Measurements from ENCODE around the gene PTPN1. TPM values are rescaled to one million over a fixed set of nuclear protein-coding genes. Genes with fewer than 3 reads are reported as not detected.

The PTPN1 gene
- total and polyA plus RNA-seq, 4 donors, result 51.4 to 80.4 (median 64.7) TPM

- H3K27ac ChIP-seq (ENCODE audit: low read depth in 1 of 2, low read length in 1 of 2), result peak overlapping the region in 1 of 2 donors; percentile 90
- H3K9ac ChIP-seq (ENCODE audit: insufficient read depth in 1 of 2, low read length in 2 of 2), result no peak overlapping the region
- DNase-seq, result no peak
- peak; percentile 64 for ATAC-seq (ENCODE audit: insufficient read depth, low FRiP score)
- H3K9me3 ChIP-seq (ENCODE audit: control insufficient read depth in 4 of 4, insufficient read depth in 3 of 4, low read length in 3 of 4), result no peaks in the 10 kb centered on the region
- H3K27me3 ChIP-seq (ENCODE audit: control insufficient read depth in 3 of 3, insufficient read depth in 3 of 3, low read length in 2 of 3), result no peaks in the 10 kb centered on the region
- TF ChIP-seq, protein P1, sequence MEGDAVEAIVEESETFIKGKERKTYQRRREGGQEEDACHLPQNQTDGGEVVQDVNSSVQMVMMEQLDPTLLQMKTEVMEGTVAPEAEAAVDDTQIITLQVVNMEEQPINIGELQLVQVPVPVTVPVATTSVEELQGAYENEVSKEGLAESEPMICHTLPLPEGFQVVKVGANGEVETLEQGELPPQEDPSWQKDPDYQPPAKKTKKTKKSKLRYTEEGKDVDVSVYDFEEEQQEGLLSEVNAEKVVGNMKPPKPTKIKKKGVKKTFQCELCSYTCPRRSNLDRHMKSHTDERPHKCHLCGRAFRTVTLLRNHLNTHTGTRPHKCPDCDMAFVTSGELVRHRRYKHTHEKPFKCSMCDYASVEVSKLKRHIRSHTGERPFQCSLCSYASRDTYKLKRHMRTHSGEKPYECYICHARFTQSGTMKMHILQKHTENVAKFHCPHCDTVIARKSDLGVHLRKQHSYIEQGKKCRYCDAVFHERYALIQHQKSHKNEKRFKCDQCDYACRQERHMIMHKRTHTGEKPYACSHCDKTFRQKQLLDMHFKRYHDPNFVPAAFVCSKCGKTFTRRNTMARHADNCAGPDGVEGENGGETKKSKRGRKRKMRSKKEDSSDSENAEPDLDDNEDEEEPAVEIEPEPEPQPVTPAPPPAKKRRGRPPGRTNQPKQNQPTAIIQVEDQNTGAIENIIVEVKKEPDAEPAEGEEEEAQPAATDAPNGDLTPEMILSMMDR (IDR thresholded peaks at IDR 0.05; ENCODE audit: control extremely low read depth, extremely low read depth), result no peak
- H3K36me3 ChIP-seq (ENCODE audit: control insufficient read depth in 4 of 4, insufficient read depth in 4 of 4, low read length in 4 of 4), result peaks cover 0 to 25% (median 18%) of the 10 kb centered on the region in 4 donors
- 67 to 84% methylated on average over 7 of the region's 7 CpGs for WGBS, 2 donors
- no peak overlapping the region for H3K4me3 ChIP-seq
- peaks cover 0 to 20% (median 7%) of the 10 kb centered on the region in 5 donors for H3K4me1 ChIP-seq (ENCODE audit: control insufficient read depth in 5 of 5, insufficient read depth in 5 of 5, low read length in 5 of 5)
Observed at GRCh38 chr20:50562262-50562701, 52.1 kb downstream of the PTPN1 start.

GRCh38 chr20:50563133-50563944, 53.2 kb downstream of the PTPN1 start:
- Histone ChIP-seq H3K27ac (ENCODE audit: low read depth in 1 of 2, low read length in 1 of 2) (peak overlapping the region in 1 of 2 donors; percentile 75), H3K36me3 (ENCODE audit: control insufficient read depth in 4 of 4, insufficient read depth in 4 of 4, low read length in 4 of 4) (peaks cover 0 to 32% (median 20%) of the 10 kb centered on the region in 4 donors), H3K4me3 (no peak overlapping the region), H3K27me3 (ENCODE audit: control insufficient read depth in 3 of 3, insufficient read depth in 3 of 3, low read length in 2 of 3) (no peaks in the 10 kb centered on the region), H3K9me3 (ENCODE audit: control insufficient read depth in 4 of 4, insufficient read depth in 3 of 4, low read length in 3 of 4) (no peaks in the 10 kb centered on the region), H3K4me1 (ENCODE audit: control insufficient read depth in 5 of 5, insufficient read depth in 5 of 5, low read length in 5 of 5) (peaks cover 0 to 26% (median 7%) of the 10 kb centered on the region in 5 donors), H3K9ac (ENCODE audit: insufficient read depth in 1 of 2, low read length in 2 of 2) (no peak overlapping the region)
- TF ChIP-seq, protein P1 (IDR thresholded peaks at IDR 0.05; ENCODE audit: control extremely low read depth, extremely low read depth), result no peak
- 84 to 97% methylated on average over 3 of the region's 3 CpGs for WGBS, 2 donors
- ATAC-seq (ENCODE audit: insufficient read depth, low FRiP score) (no peak), DNase-seq (no peak)

GRCh38 chr20:50565383-50565782, 55.2 kb downstream of the PTPN1 start:
- TF ChIP-seq, protein P1 (IDR thresholded peaks at IDR 0.05; ENCODE audit: control extremely low read depth, extremely low read depth), result no peak
- Histone ChIP-seq H3K4me3 (no peak overlapping the region), H3K27me3 (ENCODE audit: control insufficient read depth in 3 of 3, insufficient read depth in 3 of 3, low read length in 2 of 3) (no peaks in the 10 kb centered on the region), H3K36me3 (ENCODE audit: control insufficient read depth in 4 of 4, insufficient read depth in 4 of 4, low read length in 4 of 4) (peaks cover 3 to 41% (median 27%) of the 10 kb centered on the region in 4 donors), H3K4me1 (ENCODE audit: control insufficient read depth in 5 of 5, insufficient read depth in 5 of 5, low read length in 5 of 5) (peaks cover 0 to 23% (median 7%) of the 10 kb centered on the region in 5 donors), H3K27ac (ENCODE audit: low read depth in 1 of 2, low read length in 1 of 2) (peak overlapping the region in 1 of 2 donors; percentile 42), H3K9me3 (ENCODE audit: control insufficient read depth in 4 of 4, insufficient read depth in 3 of 4, low read length in 3 of 4) (peaks cover 0 to 2% (median 0%) of the 10 kb centered on the region in 4 donors), H3K9ac (ENCODE audit: insufficient read depth in 1 of 2, low read length in 2 of 2) (no peak overlapping the region)
- ATAC-seq (ENCODE audit: insufficient read depth, low FRiP score) (no peak), DNase-seq (peak in 1 of 3 donors; percentile 59)
- 63 to 79% methylated on average over 2 of the region's 2 CpGs for WGBS, 2 donors

Measured in lung (tissue), 12 donors.